Mesenchymal stem cell (in vitro differentiated cells and primary cell): ENCODE data around the gene TTC9B.

Source experiments
- DNase-seq: peaks from one replicate; pipeline ENCODE4 v3.0.0-alpha.2; 2013
- H2AFZ ChIP-seq: one replicate; pipeline ENCODE4 v1.6.1; 2013; ENCODE audit warnings: low read depth, mild to moderate bottlenecking, control low read depth, inconsistent platforms, low read length, moderate library complexity
- H2AK5ac ChIP-seq: 2 replicates; pipeline ENCODE4 v1.6.1; 2013; ENCODE audit warnings: low read length, moderate library complexity, mild to moderate bottlenecking, inconsistent platforms; ENCODE audit not compliant: severe bottlenecking
- H2BK120ac ChIP-seq: one replicate; pipeline ENCODE4 v1.6.1; 2013; ENCODE audit warnings: low read depth, mild to moderate bottlenecking, inconsistent platforms, low read length, moderate library complexity
- H2BK12ac ChIP-seq, 2 experiments: one replicate each; pipeline ENCODE4 v1.6.1; 2013; ENCODE audit warnings: inconsistent platforms in 2 of 2, low read length in 2 of 2, mild to moderate bottlenecking in 2 of 2, moderate library complexity in 2 of 2, control low read depth in 1 of 2
- H2BK15ac ChIP-seq: one replicate; pipeline ENCODE4 v1.6.1; 2013; ENCODE audit warnings: mild to moderate bottlenecking, low read depth, inconsistent platforms; ENCODE audit not compliant: poor library complexity, severe bottlenecking
- H2BK5ac ChIP-seq: 2 replicates; pipeline ENCODE4 v1.6.1; 2013; ENCODE audit warnings: low read depth, mild to moderate bottlenecking, low read length, control low read depth, inconsistent platforms; ENCODE audit not compliant: poor library complexity, severe bottlenecking
- H3K14ac ChIP-seq, 2 experiments: one replicate each; pipeline ENCODE4 v1.6.1; 2013; ENCODE audit warnings: inconsistent platforms in 2 of 2, low read length in 2 of 2, control low read depth in 1 of 2, mild to moderate bottlenecking in 1 of 2, moderate library complexity in 1 of 2
- H3K18ac ChIP-seq, 2 experiments: one replicate each; pipeline ENCODE4 v1.6.1; 2013; ENCODE audit warnings: inconsistent platforms in 2 of 2, low read length in 2 of 2, control low read depth in 1 of 2, low read depth in 1 of 2, mild to moderate bottlenecking in 1 of 2
- H3K23ac ChIP-seq, 2 experiments: one replicate each; pipeline ENCODE4 v1.6.1; 2013; ENCODE audit warnings: inconsistent platforms in 2 of 2, low read length in 2 of 2, mild to moderate bottlenecking in 2 of 2, moderate library complexity in 2 of 2, control low read depth in 1 of 2
- H3K27ac ChIP-seq: 2 replicates; pipeline ENCODE4 v1.5.1; 2013; ENCODE audit warnings: mild to moderate bottlenecking, moderate library complexity, low read length, control low read depth, inconsistent platforms; ENCODE audit not compliant: poor library complexity, severe bottlenecking
- H3K27me3 ChIP-seq, 2 experiments: 2 replicates each; pipeline versions ENCODE4 v1.6.1 to v1.7.0; 2013; ENCODE audit warnings: low read length in 2 of 2, mild to moderate bottlenecking in 2 of 2, moderate library complexity in 2 of 2, control low read depth in 1 of 2, inconsistent platforms in 1 of 2; ENCODE audit not compliant: control insufficient read depth in 1 of 2, insufficient read depth in 1 of 2
- H3K36me3 ChIP-seq, 2 experiments: 2 replicates each; pipeline versions ENCODE4 v1.6.1 to v1.7.0; 2013; ENCODE audit warnings: low read length in 2 of 2, control low read depth in 1 of 2, inconsistent platforms in 1 of 2, low read depth in 1 of 2, mild to moderate bottlenecking in 1 of 2; ENCODE audit not compliant: insufficient read depth in 2 of 2, control insufficient read depth in 1 of 2
- H3K4ac ChIP-seq, 2 experiments: one replicate each; pipeline ENCODE4 v1.6.1; 2013; ENCODE audit warnings: inconsistent platforms in 2 of 2, low read length in 2 of 2, mild to moderate bottlenecking in 2 of 2, moderate library complexity in 2 of 2, control low read depth in 1 of 2, low read depth in 1 of 2
- H3K4me1 ChIP-seq: 2 replicates; pipeline ENCODE4 v1.6.1; 2013; ENCODE audit warnings: low read depth, low read length, control low read depth; ENCODE audit not compliant: control insufficient read depth, insufficient read depth
- H3K4me2 ChIP-seq: 2 replicates; pipeline ENCODE4 v1.6.1; 2013; ENCODE audit warnings: low read length, mild to moderate bottlenecking, inconsistent platforms; ENCODE audit not compliant: poor library complexity, severe bottlenecking
- H3K4me3 ChIP-seq, 2 experiments: 2 replicates each; pipeline versions ENCODE4 v1.5.1 to v1.7.0; 2013; ENCODE audit warnings: low read length in 2 of 2, mild to moderate bottlenecking in 2 of 2, control low read depth in 1 of 2, low read depth in 1 of 2; ENCODE audit not compliant: insufficient read depth in 1 of 2
- H3K79me1 ChIP-seq: replicated peaks from 2 replicates; pipeline ENCODE4 v1.6.1; 2013; ENCODE audit warnings: mild to moderate bottlenecking, control low read depth, low read length, inconsistent platforms; ENCODE audit not compliant: poor library complexity, severe bottlenecking
- H3K9ac ChIP-seq: 2 replicates; pipeline ENCODE4 v1.7.0; 2013; ENCODE audit warnings: mild to moderate bottlenecking, low read length, moderate library complexity
- H3K9me3 ChIP-seq: 2 replicates; pipeline ENCODE4 v1.7.0; 2013; ENCODE audit warnings: mild to moderate bottlenecking, low read length; ENCODE audit not compliant: control insufficient read depth
- H4K8ac ChIP-seq: one replicate; pipeline ENCODE4 v1.6.1; 2013; ENCODE audit warnings: inconsistent platforms, mild to moderate bottlenecking, low read length, moderate library complexity
- H4K91ac ChIP-seq: one replicate; pipeline ENCODE4 v1.6.1; 2013; ENCODE audit warnings: mild to moderate bottlenecking, low read length, inconsistent platforms
- WGBS: methylation state at CpG from one replicate; pipeline ENCODE4 v1.1.7; 2013; ENCODE audit warnings: mixed read lengths; 5-methylcytosine and 5-hydroxymethylcytosine counted together

Gene TTC9B

DNA sequence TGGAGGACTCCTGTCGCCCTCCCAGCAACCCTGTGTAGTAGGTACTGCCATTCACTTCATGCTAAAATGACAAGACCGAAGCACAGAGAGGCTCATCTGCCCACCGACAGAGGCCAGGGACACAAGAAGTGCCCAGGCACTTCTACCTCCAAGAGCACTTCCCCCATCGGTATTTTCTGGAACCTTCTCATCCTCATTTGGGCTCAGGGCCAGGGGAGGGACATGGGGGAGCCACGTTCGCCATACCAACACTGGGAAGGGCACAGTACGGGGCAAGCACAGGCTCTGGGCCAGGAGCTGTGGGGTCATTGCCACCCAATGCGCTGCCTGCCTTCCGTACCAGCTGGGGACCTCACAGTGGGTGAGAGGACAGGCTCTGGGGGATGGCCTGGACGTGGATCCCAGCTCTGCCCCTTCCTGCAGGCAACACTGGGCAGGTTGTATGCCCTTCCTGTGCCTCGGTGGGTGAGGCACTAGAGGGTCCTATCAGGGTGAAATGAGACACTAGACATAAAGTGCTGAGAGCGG is 29.6 kb upstream of the TTC9B start:
- H2AK5ac ChIP-seq = no peak overlapping the region
- no peak for DNase-seq
- peaks cover 42 to 47% of the 10 kb centered on the region in 2 experiments for H3K36me3 ChIP-seq
- peak overlapping the region in 1 of 2 experiments; percentile 62 for H3K14ac ChIP-seq
- H3K23ac ChIP-seq = no peak overlapping the region
- H3K4me2 ChIP-seq = no peak overlapping the region
- H2BK15ac ChIP-seq = no peak overlapping the region
- no peak overlapping the region for H2BK120ac ChIP-seq
- H2BK12ac ChIP-seq = no peak overlapping the region
- H3K27ac ChIP-seq = no peak overlapping the region
- no peak overlapping the region for H3K18ac ChIP-seq
- no peak overlapping the region for H4K8ac ChIP-seq
- WGBS = 97% methylated on average over 12 of the region's 12 CpGs
- no peaks in the 10 kb centered on the region for H3K27me3 ChIP-seq
- peaks cover 25% of the 10 kb centered on the region for H3K4me1 ChIP-seq
- H3K79me1 ChIP-seq = peaks cover 49% of the 10 kb centered on the region
- no peaks in the 10 kb centered on the region for H3K9me3 ChIP-seq
- no peak overlapping the region for H2BK5ac ChIP-seq
- no peak overlapping the region for H4K91ac ChIP-seq
- no peak overlapping the region for H3K9ac ChIP-seq
- no peak overlapping the region for H3K4ac ChIP-seq
- H2AFZ ChIP-seq = no peak overlapping the region
- H3K4me3 ChIP-seq = no peak overlapping the region

DNA sequence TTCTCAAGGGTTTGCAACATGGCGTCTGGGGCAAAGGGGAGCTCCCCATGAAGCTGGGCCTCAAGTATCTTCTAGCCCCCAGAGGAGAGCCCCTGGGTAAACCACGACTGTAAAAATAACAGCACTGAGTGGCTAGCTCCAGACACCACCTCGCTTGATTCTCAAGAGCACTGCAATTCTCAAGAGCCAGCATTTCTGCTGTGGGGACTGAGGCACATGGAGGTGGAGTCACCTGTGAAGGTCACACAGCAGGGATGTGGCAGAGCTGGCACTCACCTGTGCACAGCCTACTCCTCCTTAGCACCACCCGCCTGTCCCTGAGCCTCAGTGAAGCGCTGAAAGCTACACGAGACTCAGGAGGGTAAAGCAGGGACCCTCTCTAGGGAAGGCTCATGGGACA is 29.0 kb upstream of the TTC9B start:
- no peak overlapping the region for H3K18ac ChIP-seq
- H3K4me3 ChIP-seq = no peak overlapping the region
- no peak overlapping the region for H3K9ac ChIP-seq
- no peak overlapping the region for H3K27ac ChIP-seq
- H4K8ac ChIP-seq = no peak overlapping the region
- H3K23ac ChIP-seq = no peak overlapping the region
- H2BK5ac ChIP-seq = no peak overlapping the region
- H2AFZ ChIP-seq = no peak overlapping the region
- H2BK12ac ChIP-seq = no peak overlapping the region
- DNase-seq = no peak
- H3K4ac ChIP-seq = no peak overlapping the region
- no peaks in the 10 kb centered on the region for H3K27me3 ChIP-seq
- H2BK15ac ChIP-seq = no peak overlapping the region
- peaks cover 54% of the 10 kb centered on the region for H3K79me1 ChIP-seq
- H4K91ac ChIP-seq = no peak overlapping the region
- H3K36me3 ChIP-seq = peaks cover 45 to 47% of the 10 kb centered on the region in 2 experiments
- H3K4me1 ChIP-seq = peaks cover 21% of the 10 kb centered on the region
- no peaks in the 10 kb centered on the region for H3K9me3 ChIP-seq
- no peak overlapping the region for H3K4me2 ChIP-seq
- no peak overlapping the region for H2BK120ac ChIP-seq
- H3K14ac ChIP-seq = no peak overlapping the region
- 86% methylated on average over 6 of the region's 6 CpGs for WGBS
- no peak overlapping the region for H2AK5ac ChIP-seq

DNA sequence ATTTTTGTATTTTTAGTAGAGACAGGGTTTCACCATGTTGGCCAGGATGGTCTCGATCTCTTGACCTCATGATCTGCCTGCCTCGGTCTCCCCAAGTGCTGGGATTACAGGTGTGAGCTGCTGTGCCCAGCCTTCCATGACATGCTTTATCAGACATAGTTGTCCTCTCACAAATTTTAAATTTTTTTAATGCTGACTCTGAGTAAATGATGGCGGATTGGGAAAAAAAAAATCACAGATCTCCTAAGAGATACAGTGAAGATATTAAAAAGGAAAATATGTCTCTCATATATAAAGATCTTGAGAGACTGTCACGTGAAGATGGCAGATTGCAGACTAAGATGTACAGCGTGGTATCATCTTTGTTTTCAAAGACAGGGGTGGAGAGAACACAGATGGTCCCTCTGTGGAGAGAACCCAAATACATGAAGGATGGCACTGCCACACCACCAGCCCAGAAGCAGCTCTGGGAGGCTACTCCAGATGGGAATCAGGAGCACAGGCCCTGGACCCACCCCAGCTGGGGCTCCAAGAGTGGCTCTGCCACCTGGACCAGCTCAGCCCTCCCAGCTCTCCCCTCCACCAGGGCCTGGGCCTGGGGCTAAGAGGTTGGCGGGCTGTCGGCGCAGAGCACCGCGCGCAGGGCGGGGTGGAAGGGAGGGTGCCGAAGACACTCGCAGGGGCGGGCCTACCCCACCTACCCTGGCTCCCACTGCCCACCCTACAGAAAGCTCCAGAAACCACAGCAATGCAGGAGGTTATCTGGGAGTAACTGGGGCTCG is 28.3 kb upstream of the TTC9B start:
- Histone ChIP-seq H3K4ac (no peak overlapping the region), H3K36me3 (peaks cover 40 to 50% of the 10 kb centered on the region in 2 experiments), H3K23ac (no peak overlapping the region), H3K4me3 (no peak overlapping the region), H3K9ac (no peak overlapping the region), H3K27me3 (no peaks in the 10 kb centered on the region), H3K9me3 (no peaks in the 10 kb centered on the region), H2BK15ac (no peak overlapping the region), H2BK5ac (no peak overlapping the region), H2BK120ac (no peak overlapping the region), H2AFZ (no peak overlapping the region), H4K91ac (no peak overlapping the region), H3K27ac (no peak overlapping the region), H3K79me1 (peaks cover 55% of the 10 kb centered on the region), H3K4me1 (peaks cover 18% of the 10 kb centered on the region), H2AK5ac (no peak overlapping the region), H3K14ac (no peak overlapping the region), H3K4me2 (no peak overlapping the region), H2BK12ac (no peak overlapping the region), H3K18ac (no peak overlapping the region), H4K8ac (no peak overlapping the region)
- WGBS = 96% methylated on average over 13 of the region's 16 CpGs
- no peak for DNase-seq

DNA sequence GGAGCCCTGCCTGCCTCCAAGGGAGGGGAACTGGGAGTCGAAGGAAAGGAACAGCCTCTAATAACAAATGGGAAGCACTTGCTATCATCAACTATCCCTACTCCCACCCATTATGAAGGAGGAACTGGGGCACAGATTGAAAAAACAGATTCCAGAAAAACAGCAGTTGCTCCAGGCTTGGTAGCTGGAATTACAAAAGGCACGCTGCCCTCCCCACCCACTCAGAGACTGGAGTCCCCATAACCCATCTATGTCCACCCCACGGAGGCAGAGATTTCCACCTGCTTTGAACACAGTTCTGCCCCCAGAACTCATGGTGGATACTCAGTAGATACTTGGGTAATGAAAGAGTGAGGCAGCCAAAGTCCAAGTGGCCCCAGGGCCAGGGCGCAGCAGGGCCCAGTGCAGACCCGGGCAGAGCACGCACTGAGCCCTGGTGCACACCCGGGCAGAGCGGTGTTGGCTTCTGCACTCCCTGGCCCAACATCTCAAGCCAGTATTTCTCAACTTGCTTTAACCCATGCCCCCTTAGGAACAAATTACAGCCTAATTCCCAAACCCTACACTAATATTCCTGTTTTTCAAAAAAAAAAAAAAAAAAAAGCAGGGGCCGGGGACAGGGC is 27.4 kb upstream of the TTC9B start:
- no peaks in the 10 kb centered on the region for H3K9me3 ChIP-seq
- no peak overlapping the region for H4K8ac ChIP-seq
- no peak overlapping the region for H3K9ac ChIP-seq
- no peaks in the 10 kb centered on the region for H3K27me3 ChIP-seq
- H3K36me3 ChIP-seq = peaks cover 40 to 54% of the 10 kb centered on the region in 2 experiments
- no peak overlapping the region for H2BK120ac ChIP-seq
- no peak overlapping the region for H2BK5ac ChIP-seq
- no peak overlapping the region for H3K23ac ChIP-seq
- H2BK12ac ChIP-seq = no peak overlapping the region
- H3K27ac ChIP-seq = no peak overlapping the region
- peaks cover 18% of the 10 kb centered on the region for H3K4me1 ChIP-seq
- H2AK5ac ChIP-seq = no peak overlapping the region
- no peak overlapping the region for H3K4me3 ChIP-seq
- H3K4ac ChIP-seq = no peak overlapping the region
- H2BK15ac ChIP-seq = no peak overlapping the region
- H3K79me1 ChIP-seq = peaks cover 55% of the 10 kb centered on the region
- no peak overlapping the region for H4K91ac ChIP-seq
- no peak overlapping the region for H3K14ac ChIP-seq
- WGBS = 97% methylated on average over 8 of the region's 9 CpGs
- H3K4me2 ChIP-seq = no peak overlapping the region
- no peak overlapping the region for H3K18ac ChIP-seq
- no peak for DNase-seq
- no peak overlapping the region for H2AFZ ChIP-seq
